Measurements from ENCODE around the gene BMPR1B.

The BMPR1B gene

GRCh38 chr4:94758700-94759399 lies 1.1 kb downstream of the BMPR1B start:
- no peaks in the 10 kb centered on the region for H3K36me3 ChIP-seq (ENCODE audit: control insufficient read depth in 2 of 2, insufficient read depth in 1 of 2, low read length in 2 of 2)
- peaks cover 2% of the 10 kb centered on the region; the same call in 1 of the 2 replicates for H3K4me1 ChIP-seq (ENCODE audit: control insufficient read depth, insufficient read depth, low read length)
- ChIA-PET POLR2A (interaction anchor here (0.6 kb wide), 1 partner anchor 241 kb away, joined by 4 read pairs; no protein-coding TSS in a partner anchor), CTCF (interaction anchor here (0.7 kb wide), 1 partner anchor 73 kb away, joined by 3 read pairs; no protein-coding TSS in a partner anchor)
- H3K9me3 ChIP-seq (ENCODE audit: control insufficient read depth, insufficient read depth, low read depth, low read length), result no peaks in the 10 kb centered on the region
- H3K27ac ChIP-seq (ENCODE audit: extremely low read depth, low read depth, low read length), result peak overlapping the region; percentile 95
- peak overlapping the region; percentile 60 for H3K4me3 ChIP-seq (ENCODE audit: low read depth, low read length)
- TF ChIP-seq CTCF (tag by site-specific recombination; IDR thresholded peaks at IDR 0.05) (no peak), ZNF776 (tag by site-specific recombination; IDR thresholded peaks at IDR 0.05; ENCODE audit: borderline replicate concordance) (no peak), SP7 (tag by site-specific recombination; IDR thresholded peaks at IDR 0.05) (peak; percentile 29; the same call in 1 of the 2 replicates), ZEB2 (tag by site-specific recombination; IDR thresholded peaks at IDR 0.05) (peak; percentile 84), PRDM4 (tag by site-specific recombination; IDR thresholded peaks at IDR 0.05) (peak; percentile 92), ZNF214 (tag by site-specific recombination; IDR thresholded peaks at IDR 0.05; ENCODE audit: borderline replicate concordance) (no peak), ZBTB7A (tag by site-specific recombination; IDR thresholded peaks at IDR 0.05; ENCODE audit: low read depth) (0 out of 2 replicates have a peak, but pooled peaks have one; percentile 12), SCRT2 (tag by site-specific recombination; IDR thresholded peaks at IDR 0.05) (no peak), ZNF639 (tag by site-specific recombination; IDR thresholded peaks at IDR 0.05) (peak; percentile 79), ZNF555 (tag by site-specific recombination; conservative IDR thresholded peaks at IDR 0.05) (no peak), ZNF624 (tag by site-specific recombination; IDR thresholded peaks at IDR 0.05) (no peak), KLF8 (tag by site-specific recombination; IDR thresholded peaks at IDR 0.05) (peak; percentile 77; the same call in 1 of the 2 replicates), ZNF274 (IDR thresholded peaks at IDR 0.05; ENCODE audit: low read length) (no peak), ZNF274 (tag by site-specific recombination; IDR thresholded peaks at IDR 0.05; ENCODE audit: borderline replicate concordance) (no peak), ZBTB49 (tag by site-specific recombination; IDR thresholded peaks at IDR 0.05; ENCODE audit: low read depth) (no peak), FEZF1 (tag by site-specific recombination; IDR thresholded peaks at IDR 0.05) (peak; percentile 79), PATZ1 (tag by site-specific recombination; IDR thresholded peaks at IDR 0.05) (peak; percentile 74; the same call in 1 of the 2 replicates), ZNF398 (tag by site-specific recombination; IDR thresholded peaks at IDR 0.05) (0 out of 2 replicates have a peak, but pooled peaks have one; percentile 16), ZBTB8A (tag by site-specific recombination; IDR thresholded peaks at IDR 0.05) (peak; percentile 55), ZNF37A (tag by site-specific recombination; IDR thresholded peaks at IDR 0.05) (no peak), ZNF335 (tag by site-specific recombination; conservative IDR thresholded peaks at IDR 0.05) (peak; percentile 83), ZNF600 (tag by site-specific recombination; IDR thresholded peaks at IDR 0.05) (peak; percentile 93), ZNF324 (tag by site-specific recombination; IDR thresholded peaks at IDR 0.05) (0 out of 2 replicates have a peak, but pooled peaks have one; percentile 12)

Measured in HEK293 (cell line).